ENCODE measurements around the gene EEF2K.
A peak's percentile ranks its signal among the peaks of the same experiment; 100 is the strongest.

The EEF2K gene

DNA sequence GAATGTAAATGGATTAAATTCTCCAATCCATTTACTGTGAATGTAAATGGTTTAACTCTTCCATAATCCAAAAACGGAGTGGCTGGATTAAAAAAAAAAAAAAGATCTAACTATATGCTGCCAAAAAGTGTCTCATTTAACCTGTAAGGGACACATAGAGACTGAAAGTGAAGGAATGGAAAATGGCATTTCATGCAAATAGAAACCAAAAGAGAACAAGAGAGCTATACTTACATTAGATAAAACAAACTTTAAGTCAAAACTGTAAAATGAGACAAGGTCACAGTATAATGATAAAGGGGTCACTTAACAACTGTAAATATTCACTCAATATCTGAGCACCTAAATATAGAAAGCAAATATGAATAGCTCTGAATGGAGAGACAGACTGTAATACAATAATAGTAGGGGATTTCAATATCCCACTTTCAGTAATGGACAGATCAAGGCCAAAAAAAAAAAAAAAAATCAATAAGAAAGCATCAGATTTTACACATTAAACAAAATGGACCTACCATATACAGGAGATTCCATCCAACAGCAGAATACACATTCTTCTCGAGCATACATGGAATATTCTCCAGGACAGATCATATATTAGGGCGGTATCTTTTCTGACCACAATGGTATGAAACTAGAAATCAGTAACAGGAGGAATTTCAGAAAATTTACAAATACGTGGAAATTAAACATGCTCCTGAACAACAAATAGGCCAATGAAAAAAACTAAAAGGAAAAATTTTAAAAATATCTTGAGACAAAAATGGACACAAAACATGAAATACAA lies 132.0 kb downstream of the EEF2K start:
- peak; percentile 22 for DNase-seq
